HepG2 (cell line): Measurements from ENCODE around the gene FGF7.

Source experiments
- AGO1 ChIP-seq: fragments of 200-400 bp; formaldehyde crosslinking; IDR thresholded peaks from 2 replicates; pipeline ENCODE4 v1.6.1; 2017; ENCODE audit warnings: mild to moderate bottlenecking, low read depth, low read length, moderate library complexity; ENCODE audit not compliant: poor library complexity, severe bottlenecking
- AGO2 ChIP-seq: fragments of 200-400 bp; formaldehyde crosslinking; optimal IDR thresholded peaks from 2 replicates; pipeline ENCODE3; 2017; ENCODE audit warnings: mild to moderate bottlenecking, low read depth, low read length, moderate library complexity
- CTCF ChIP-seq: sonication (generic); formaldehyde crosslinking; IDR thresholded peaks from 2 replicates; pipeline ENCODE4 v1.5.0; 2020; ENCODE audit warnings: mild to moderate bottlenecking, missing genetic modification reagents, moderate library complexity
- FOXM1 ChIP-seq: sonication (generic); formaldehyde crosslinking; IDR thresholded peaks from 2 replicates; pipeline ENCODE4 v1.5.0; 2020; ENCODE audit warnings: missing genetic modification reagents
- MYC ChIP-seq: sonication (generic); formaldehyde crosslinking; IDR thresholded peaks from 2 replicates; pipeline ENCODE4 v1.9.0; 2021; ENCODE audit warnings: missing genetic modification reagents, borderline replicate concordance
- RAD51 ChIP-seq: fragments of 450-650 bp; IDR thresholded peaks from 2 replicates; pipeline ENCODE4 v1.6.1; 2016; ENCODE audit warnings: borderline replicate concordance
- ZFP36 ChIP-seq: fragments of 150-350 bp; IDR thresholded peaks from 2 replicates; pipeline ENCODE4 v1.6.1; 2018; ENCODE audit warnings: borderline replicate concordance, low read length, low read depth; ENCODE audit not compliant: partially characterized antibody
- ZNF124 ChIP-seq: sonication (generic); formaldehyde crosslinking; IDR thresholded peaks from 2 replicates; pipeline ENCODE4 v1.4.0; 2020; ENCODE audit warnings: missing genetic modification reagents
- ZNF274 ChIP-seq: sonication (generic); formaldehyde crosslinking; IDR thresholded peaks from 2 replicates; pipeline ENCODE4 v1.5.1; 2020; ENCODE audit warnings: mild to moderate bottlenecking, missing genetic modification reagents
- TF ChIP-seq, protein P1 (sequence below): sonication (generic); formaldehyde crosslinking; IDR thresholded peaks from 2 replicates; pipeline ENCODE4 v1.9.0; 2021; ENCODE audit warnings: missing genetic modification reagents, borderline replicate concordance

DNA sequence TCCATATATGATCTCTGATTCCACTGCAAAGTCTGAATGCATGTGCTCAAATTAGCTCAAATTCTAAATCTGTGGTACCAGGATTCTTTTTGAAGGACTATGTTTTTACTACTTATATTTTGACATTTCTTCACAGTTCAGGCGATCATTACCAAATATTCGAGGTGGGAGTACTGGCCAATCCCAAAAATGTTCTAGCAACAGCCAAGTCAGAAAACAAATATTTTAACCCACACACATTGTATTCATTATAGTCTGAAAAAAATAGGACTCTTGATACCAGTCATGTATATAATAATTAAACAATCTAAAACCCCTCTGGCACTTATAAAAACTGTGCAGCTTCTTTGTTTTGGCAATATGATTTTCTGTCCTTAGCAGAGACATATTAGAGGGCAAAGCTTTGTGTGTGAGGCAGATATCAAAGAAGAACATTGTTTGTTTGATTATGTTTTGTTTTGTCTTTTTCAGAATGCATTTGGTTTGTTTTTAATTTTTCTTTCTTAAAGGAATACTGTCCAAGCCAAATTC, 37.4 kb downstream of the FGF7 start:
- TF ChIP-seq CTCF (CRISPR knock-in tag) (no peak), MYC (CRISPR knock-in tag) (no peak), ZFP36 (no peak), AGO2 (no peak), FOXM1 (no peak), RAD51 (no peak), AGO1 (no peak), ZNF124 (CRISPR knock-in tag) (no peak), ZNF274 (CRISPR knock-in tag) (no peak)
- TF ChIP-seq, protein P1, sequence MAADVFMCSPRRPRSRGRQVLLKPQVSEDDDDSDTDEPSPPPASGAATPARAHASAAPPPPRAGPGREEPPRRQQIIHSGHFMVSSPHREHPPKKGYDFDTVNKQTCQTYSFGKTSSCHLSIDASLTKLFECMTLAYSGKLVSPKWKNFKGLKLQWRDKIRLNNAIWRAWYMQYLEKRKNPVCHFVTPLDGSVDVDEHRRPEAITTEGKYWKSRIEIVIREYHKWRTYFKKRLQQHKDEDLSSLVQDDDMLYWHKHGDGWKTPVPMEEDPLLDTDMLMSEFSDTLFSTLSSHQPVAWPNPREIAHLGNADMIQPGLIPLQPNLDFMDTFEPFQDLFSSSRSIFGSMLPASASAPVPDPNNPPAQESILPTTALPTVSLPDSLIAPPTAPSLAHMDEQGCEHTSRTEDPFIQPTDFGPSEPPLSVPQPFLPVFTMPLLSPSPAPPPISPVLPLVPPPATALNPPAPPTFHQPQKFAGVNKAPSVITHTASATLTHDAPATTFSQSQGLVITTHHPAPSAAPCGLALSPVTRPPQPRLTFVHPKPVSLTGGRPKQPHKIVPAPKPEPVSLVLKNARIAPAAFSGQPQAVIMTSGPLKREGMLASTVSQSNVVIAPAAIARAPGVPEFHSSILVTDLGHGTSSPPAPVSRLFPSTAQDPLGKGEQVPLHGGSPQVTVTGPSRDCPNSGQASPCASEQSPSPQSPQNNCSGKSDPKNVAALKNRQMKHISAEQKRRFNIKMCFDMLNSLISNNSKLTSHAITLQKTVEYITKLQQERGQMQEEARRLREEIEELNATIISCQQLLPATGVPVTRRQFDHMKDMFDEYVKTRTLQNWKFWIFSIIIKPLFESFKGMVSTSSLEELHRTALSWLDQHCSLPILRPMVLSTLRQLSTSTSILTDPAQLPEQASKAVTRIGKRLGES (CRISPR knock-in tag): no peak
